NCI-H2107 treated with DMSO at 0.1 percent for 48 hours (cell line): ENCODE measurements around the gene NKPD1.

Source experiments
- DNase-seq: peaks from one replicate; lab custom pipeline; 2025; ENCODE audit not compliant: unreplicated experiment; lab: John Stamatoyannopoulos, UW

The NKPD1 gene

DNA sequence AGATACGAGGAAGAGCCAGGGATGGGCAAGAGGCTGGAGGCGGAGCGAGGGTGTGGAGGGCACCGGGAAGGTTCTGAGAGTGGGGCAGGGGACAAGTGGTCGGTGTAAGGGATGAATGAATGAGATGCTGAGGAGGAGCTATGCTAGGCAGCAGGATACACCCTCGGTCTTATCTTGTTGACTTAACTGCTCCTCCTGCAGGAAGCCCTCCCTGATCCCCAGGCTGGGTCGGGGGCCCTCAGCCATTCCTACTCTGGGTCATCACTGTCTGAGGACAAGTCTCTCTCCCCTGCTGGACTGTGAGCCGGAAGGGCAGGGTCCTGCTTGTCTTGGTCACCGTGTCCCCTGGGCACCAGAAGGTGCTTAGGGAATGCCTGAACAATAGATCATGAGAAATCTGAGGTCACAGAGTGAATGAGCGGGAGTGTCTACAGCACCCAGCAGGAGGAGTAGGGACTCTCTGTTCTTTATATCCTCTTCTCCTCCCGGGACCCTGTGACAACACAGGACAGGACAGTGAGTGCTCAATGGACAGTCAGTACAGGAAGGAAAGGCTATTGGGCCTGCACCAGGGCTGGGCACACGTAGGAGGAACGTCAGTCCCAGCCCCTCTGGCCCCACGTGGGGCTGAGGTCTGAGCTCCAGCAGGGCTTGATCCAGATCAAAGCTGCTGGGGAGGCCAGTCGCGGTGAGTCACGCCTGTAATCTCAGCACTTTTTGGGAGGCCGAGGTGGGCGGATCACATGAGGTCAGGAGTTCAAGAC, 6.5 kb downstream of the NKPD1 start:
- DNase-seq = no peak

DNA sequence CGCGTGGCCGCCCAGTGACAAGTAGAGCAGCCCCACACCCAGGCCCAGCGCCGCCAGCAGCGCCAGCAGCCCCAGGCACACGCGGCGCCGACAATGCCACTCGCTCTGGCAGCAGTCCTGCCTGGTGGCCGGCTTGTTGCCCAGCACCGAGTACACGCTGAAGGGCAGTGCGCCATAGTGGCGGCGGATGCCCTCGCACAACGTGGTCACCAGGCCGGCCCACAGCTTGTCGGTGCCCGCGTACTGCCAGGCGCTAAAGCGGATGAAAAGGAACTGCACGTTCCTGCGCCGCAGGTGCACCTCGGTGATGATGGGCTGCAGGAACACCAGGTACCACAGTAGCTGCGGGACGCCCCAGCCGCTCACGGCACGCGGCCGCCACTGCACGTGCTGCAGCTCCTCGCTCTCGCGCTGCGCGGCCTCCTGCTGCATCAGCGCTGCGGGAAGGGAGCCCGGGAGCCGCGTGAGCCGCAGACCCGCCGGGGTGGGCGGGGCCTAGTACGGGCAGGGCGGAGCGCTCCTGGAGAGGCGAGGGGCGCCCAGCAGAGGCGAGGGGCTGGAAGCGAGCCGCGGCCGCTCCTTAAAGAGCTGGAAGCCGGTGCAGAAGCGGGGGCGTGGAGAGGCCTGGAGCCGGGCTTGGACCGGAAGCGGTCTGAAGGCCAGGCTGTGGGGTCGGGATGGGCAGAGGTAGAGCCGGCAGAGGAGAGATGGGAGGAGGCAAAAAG, 7.3 kb downstream of the NKPD1 start:
- no peak for DNase-seq

DNA sequence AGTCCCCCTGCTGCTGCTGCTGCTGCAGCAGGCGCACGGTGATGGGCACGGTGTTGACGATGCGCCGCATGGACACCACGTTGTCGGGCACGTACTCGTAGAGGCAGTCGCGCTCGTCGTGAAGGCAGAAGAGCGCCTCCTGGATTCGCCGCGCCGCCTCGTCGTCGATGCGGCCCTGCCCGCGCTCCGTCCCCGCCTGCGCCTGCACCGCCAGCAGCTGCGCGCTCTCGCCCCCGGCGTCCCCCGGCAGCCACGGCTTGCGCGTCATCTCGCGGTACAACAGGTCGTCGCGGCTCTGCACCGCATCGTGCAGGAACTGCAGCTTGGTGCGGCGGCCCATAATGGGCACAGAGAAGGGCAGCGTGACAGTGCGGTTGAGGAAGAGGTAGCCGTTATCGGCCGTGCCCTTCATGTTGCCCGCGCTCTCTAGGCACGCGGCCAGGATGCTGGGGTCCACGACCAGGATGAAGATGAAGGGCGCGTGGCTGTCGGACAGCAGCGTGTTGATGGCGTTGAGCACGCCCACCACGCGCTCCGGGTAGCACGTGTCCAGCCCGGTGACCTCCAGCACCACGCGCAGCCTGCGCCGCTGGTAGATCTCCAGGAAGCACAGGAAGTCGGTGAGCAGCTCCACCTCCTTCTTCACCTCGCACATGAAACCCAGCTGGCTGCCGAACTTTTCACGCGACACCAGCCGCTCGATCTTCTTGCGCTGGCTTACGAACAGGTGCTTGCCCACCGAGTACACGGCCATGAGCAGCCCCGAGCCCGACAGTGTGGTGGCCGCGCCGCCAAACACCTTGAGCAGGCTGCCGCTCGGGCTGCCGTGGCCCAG, 8.1 kb downstream of the NKPD1 start:
- DNase-seq = no peak

- no peak for DNase-seq
Observed at GRCh38 chr19:45151821-45152503, 8.8 kb downstream of the NKPD1 start.

DNA sequence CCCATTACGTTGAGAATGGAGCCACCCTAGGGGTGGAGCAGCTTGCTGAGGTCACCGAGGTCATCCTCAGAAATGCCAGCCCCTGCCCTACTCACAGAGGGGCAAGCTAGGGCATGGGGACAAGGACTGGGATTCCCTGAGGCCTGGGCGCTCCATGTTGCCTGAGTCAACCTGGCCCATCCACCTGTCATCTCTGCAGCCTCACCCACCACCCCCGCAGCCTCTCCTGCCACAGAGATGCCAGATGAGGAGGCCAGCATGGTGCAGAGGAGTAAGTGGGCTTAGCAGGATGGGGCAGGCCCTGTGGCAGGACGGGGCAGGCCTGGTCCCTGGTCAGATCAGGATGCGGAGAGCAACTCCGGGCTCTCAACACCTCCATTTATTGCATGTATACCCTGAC, 9.5 kb downstream of the NKPD1 start:
- no peak for DNase-seq

- DNase-seq = no peak
Observed at GRCh38 chr19:45150751-45151281, 10.0 kb downstream of the NKPD1 start.

- no peak for DNase-seq
Observed at GRCh38 chr19:45150180-45150579, 10.6 kb downstream of the NKPD1 start.

DNA sequence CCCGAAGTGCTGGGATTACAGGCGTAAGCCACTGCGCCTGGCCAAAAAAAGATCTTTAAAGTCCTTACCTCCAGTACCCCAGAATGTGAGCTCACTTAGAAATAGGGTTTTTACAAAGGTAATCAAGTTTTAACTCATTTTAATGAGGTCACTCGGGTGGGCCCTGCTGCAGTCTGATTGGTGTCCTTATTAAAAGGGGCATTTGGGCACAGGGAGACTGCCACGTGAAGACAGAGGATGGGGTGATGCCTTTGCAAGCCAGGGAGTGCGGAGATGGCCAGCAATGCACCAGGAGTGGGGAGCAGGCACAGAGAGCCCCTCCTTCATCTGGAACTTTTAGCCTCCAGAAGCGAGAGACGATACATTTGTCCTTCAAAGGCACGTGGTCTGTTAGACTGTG, 11.7 kb downstream of the NKPD1 start:
- no peak for DNase-seq

- DNase-seq = no peak
Observed at GRCh38 chr19:45147835-45148676, 12.7 kb downstream of the NKPD1 start.

- no peak for DNase-seq
Observed at GRCh38 chr19:45146741-45147205, 14.0 kb downstream of the NKPD1 start.

DNA sequence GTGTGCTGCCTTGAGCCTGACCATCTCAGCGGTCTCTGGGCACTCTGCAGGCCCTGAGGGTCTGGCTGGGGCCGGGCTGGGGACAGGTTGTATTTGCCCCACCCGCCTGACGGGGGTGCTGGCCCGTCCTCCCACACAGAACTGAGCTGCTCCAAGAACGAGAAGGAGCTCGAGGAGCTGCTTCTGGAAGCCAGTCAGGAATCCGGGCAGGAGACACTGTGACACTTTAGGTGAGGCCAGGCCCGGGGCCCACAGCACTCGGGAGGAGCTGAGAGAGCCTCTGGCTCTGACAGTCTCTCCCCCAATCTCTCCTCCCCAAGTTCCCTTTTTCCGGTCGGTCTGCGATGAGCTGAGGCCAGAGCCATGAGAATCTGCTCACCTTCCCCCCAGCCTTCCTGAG, 14.5 kb downstream of the NKPD1 start:
- no peak for DNase-seq

GRCh38 chr19:45145270-45146189, 15.3 kb downstream of the NKPD1 start:
- no peak for DNase-seq

DNA sequence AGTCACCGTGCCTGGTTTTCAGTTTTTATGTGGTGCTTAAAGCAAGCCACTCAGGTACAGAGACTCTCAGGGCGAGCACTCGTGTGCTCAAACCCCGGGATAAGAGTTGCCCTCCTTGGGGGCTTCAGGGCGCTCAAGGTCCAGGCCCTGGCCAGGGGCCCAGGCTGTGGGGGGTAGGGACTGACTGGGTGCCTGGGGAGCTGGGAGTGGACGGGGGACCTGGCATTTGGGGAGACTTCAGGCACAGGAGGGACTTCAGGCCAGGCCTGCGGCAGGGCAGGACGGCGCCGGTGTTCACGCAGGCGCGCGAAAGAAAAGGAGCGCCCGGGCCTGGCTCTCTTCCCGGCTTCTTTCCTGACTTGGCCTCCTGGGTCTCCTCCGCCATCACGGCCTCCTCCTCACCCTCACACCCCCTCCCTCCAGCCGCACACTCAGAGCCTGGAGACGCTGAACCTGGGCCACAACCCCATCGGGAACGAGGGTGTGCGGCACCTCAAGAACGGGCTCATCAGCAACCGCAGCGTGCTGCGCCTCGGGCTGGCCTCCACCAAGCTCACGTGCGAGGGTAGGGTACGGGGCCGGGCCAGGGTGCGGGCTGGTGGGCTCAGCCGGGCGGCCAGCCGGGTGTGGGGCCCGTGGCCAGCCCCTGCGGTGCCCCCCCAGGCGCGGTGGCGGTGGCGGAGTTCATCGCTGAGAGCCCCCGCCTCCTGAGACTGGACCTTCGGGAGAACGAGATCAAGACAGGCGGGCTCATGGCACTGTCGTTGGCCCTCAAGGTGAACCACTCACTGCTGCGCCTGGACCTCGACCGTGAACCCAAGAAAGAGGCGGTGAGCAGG, 16.1 kb downstream of the NKPD1 start:
- DNase-seq = no peak

- no peak for DNase-seq
Observed at GRCh38 chr19:45142726-45143110, 18.1 kb downstream of the NKPD1 start.

DNA sequence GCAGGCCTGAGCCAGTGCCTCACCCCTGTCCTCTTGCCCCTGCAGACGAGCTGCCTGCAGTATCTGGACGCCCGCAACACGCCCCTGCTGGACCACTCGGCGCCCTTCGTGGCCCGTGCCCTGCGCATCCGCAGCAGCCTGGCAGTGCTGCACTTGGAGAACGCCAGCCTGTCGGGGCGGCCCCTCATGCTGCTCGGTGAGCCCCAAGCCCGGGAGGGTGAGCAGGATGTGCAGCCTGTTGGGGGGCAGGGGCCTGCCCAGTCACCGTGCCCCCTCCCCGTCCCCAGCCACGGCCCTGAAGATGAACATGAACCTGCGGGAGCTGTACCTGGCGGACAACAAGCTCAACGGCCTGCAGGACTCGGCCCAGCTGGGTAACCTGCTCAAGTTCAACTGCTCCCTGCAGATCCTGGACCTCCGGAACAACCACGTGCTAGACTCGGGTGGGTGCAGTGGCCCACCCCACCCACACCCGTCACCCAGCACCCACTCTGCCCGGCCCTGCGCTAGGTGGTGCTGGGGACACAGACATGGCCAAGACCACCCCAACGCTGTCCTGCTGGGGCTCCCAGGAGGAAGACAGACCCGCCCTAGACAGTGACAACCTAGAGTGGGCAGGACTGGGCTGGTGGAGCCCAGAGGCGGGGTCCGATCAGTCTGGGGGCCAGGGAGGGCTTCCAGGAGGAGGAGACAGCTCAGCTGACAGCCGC, 18.6 kb downstream of the NKPD1 start:
- DNase-seq = no peak

- DNase-seq = no peak
Observed at GRCh38 chr19:45141203-45141900, 19.4 kb downstream of the NKPD1 start.

DNA sequence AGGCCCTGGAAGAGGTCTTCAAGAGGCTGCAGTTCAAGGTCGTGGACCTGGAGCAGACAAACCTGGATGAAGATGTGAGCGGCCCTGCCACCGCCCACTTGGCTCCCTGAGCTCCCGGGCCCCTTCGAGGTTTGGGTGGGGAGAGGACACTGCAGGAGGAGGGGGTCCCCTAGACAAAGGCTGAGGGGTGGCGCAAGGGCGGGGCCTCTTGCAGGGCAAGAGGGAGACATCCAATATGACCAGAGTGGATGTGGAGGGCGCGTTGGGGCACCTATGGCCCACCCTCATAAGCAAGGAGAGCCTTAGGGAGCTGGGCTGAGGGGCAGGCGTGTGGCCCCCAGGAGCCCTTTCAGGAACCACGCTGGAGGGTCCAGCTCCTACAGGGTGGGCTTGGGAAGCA, 20.2 kb downstream of the NKPD1 start:
- no peak for DNase-seq
